Esophagus squamous epithelium (tissue), 5 donors: ENCODE results near the gene SPNS2. TPM values are rescaled to one million over a fixed set of nuclear protein-coding genes. Genes with fewer than 3 reads are reported as not detected.

Experiments used
- DNase-seq: peaks from one replicate; lab custom pipeline; 2025; lab: John Stamatoyannopoulos, UW
- H3K27ac ChIP-seq, 4 donors: fragments of 200-600 bp; sonication (generic); one replicate each; pipeline ENCODE4 v1.5.1; 2016 to 2019; ENCODE audit warnings: mild to moderate bottlenecking in 1 of 4
- H3K27me3 ChIP-seq, 4 donors: fragments of 200-600 bp; sonication (generic); 1 replicate in 3 of 4; 2 replicates in 1 of 4; pipeline versions ENCODE4 v1.5.1 to v1.6.0; 2017 to 2021; ENCODE audit warnings: antibody characterized with exemption in 1 of 4
- H3K36me3 ChIP-seq, 3 donors: fragments of 200-600 bp; sonication (generic); one replicate each; pipeline ENCODE4 v1.5.1; 2016 to 2019
- H3K4me1 ChIP-seq, 3 donors: fragments of 200-600 bp; sonication (generic); one replicate each; pipeline ENCODE4 v1.5.1; 2017 to 2019
- H3K4me3 ChIP-seq, 4 donors: fragments of 200-600 bp; sonication (generic); 1 replicate in 3 of 4; 2 replicates in 1 of 4; pipeline ENCODE4 v1.5.1; 2016 to 2019; ENCODE audit warnings: mild to moderate bottlenecking in 2 of 4, moderate library complexity in 1 of 4
- H3K9me3 ChIP-seq, 3 donors: fragments of 200-600 bp; sonication (generic); one replicate each; pipeline ENCODE4 v1.5.1; 2016 to 2019
- CTCF ChIP-seq, 6 experiments: fragments of 450-650 bp in 4 of 6; fragments of 200-600 bp in 2 of 6; sonication (generic) in 2 of 6; IDR thresholded peaks; one replicate each; pipeline ENCODE4 v1.5.1; 2016 to 2019; ENCODE audit warnings: antibody characterized with exemption in 6 of 6, mild to moderate bottlenecking in 4 of 6, moderate library complexity in 4 of 6
- POLR2A ChIP-seq, 4 donors: fragments of 450-650 bp; IDR thresholded peaks; one replicate each; pipeline ENCODE4 v1.6.1; 2017; ENCODE audit warnings: antibody characterized with exemption in 4 of 4, mild to moderate bottlenecking in 4 of 4, moderate library complexity in 3 of 4
- WGBS, 2 donors: methylation state at CpG; one replicate each; pipeline ENCODE4 v1.1.5; 2018; 5-methylcytosine and 5-hydroxymethylcytosine counted together
- intact Hi-C: fragments of 100-400 bp; cut with DNase I; formaldehyde crosslinking; loops from one replicate; pipeline ENCODE4 v1.15.0; 2022
- total RNA-seq, 4 donors: library from RNA; depleted of rRNA; stranded (reverse); fragments of >200 nt; gene quantifications; one replicate each; pipeline ENCODE4 v1.1.0, GENCODE V29; 2016
- donor health status: DM: yes; HTN: yes; CAD: no.

Gene SPNS2
- total RNA-seq, 4 donors from 2014 or later = 36.8 to 66.6 (median 47.6) TPM

GRCh38 chr17:4507361-4508111, 8.9 kb downstream of the SPNS2 start:
- Histone ChIP-seq H3K4me1 (peaks cover 17 to 99% (median 32%) of the 10 kb centered on the region in 3 donors), H3K36me3 (no peaks in the 10 kb centered on the region), H3K27me3 (peaks cover 0 to 24% (median 0%) of the 10 kb centered on the region in 4 donors), H3K4me3 (no peak overlapping the region), H3K27ac (peak overlapping the region in 3 of 4 donors; percentile 66 to 81 (median 66)), H3K9me3 (no peaks in the 10 kb centered on the region)
- WGBS, 2 donors = 76 to 86% methylated on average over 6 to 7 of the region's 8 CpGs
- no peak for TF ChIP-seq CTCF (IDR thresholded peaks at IDR 0.05)
- no peak for TF ChIP-seq POLR2A (IDR thresholded peaks at IDR 0.05)
- DNase-seq = no peak
- intact Hi-C loops = no loop called here

GRCh38 chr17:4508207-4508606, 9.5 kb downstream of the SPNS2 start:
- H3K36me3 ChIP-seq = no peaks in the 10 kb centered on the region
- intact Hi-C loops = no loop called here
- H3K9me3 ChIP-seq = no peaks in the 10 kb centered on the region
- peaks cover 17 to 99% (median 32%) of the 10 kb centered on the region in 3 donors for H3K4me1 ChIP-seq
- no peak for TF ChIP-seq CTCF (IDR thresholded peaks at IDR 0.05)
- TF ChIP-seq POLR2A (IDR thresholded peaks at IDR 0.05) = no peak
- 88 to 100% methylated on average over 1 to 2 of the region's 3 CpGs for WGBS, 2 donors
- DNase-seq = no peak
- H3K27ac ChIP-seq = peak overlapping the region in 3 of 4 donors; percentile 46 to 81 (median 66)
- H3K4me3 ChIP-seq = no peak overlapping the region
- H3K27me3 ChIP-seq = peaks cover 0 to 17% (median 0%) of the 10 kb centered on the region in 4 donors

- no peak overlapping the region for H3K4me3 ChIP-seq
Measured at GRCh38 chr17:4509401-4509800, 10.7 kb downstream of the SPNS2 start.

DNA sequence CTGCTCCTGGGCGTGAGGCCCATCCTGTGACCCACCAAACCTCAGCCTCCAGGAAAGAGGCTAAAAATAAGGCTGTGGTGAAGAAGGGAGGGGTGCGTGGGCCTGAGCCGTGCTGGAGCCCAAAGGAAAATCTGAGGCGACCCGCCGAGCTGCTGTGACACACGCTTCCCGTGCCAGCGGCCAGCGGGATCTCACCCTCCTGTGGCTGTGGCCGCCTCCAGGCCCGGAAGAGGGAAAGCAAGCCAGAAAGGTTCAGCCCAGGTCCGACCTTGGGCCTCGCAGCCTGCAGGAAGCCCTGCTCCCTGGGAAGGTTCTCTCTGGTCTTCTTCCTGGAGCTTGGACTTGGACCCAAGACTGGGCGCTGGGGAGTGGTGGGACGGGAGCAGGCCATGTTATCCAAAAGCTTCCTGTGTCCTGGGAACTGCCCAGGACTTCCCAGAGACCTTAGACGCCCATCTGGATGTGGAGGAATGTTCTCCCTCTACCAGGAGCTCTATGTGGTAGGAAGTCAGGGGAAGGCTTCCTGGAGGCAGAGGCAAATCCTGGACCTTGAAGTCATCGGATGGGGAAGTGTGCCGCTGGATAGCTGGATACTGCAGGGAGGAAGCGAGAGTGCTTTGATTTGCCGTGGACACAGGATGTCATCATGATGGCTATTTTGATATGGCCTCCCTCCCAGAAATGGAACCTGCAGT, 11.4 kb downstream of the SPNS2 start:
- intact Hi-C loops = no loop called here
- TF ChIP-seq POLR2A (IDR thresholded peaks at IDR 0.05) (no peak), CTCF (IDR thresholded peaks at IDR 0.05) (no peak)
- H3K27ac ChIP-seq = peak overlapping the region in 3 of 4 donors; percentile 46 to 81 (median 66)
- no peaks in the 10 kb centered on the region for H3K36me3 ChIP-seq
- DNase-seq = no peak
- H3K4me3 ChIP-seq = no peak overlapping the region
- 68 to 80% methylated on average over 7 to 16 of the region's 21 CpGs for WGBS, 2 donors
- peaks cover 0 to 6% (median 0%) of the 10 kb centered on the region in 4 donors for H3K27me3 ChIP-seq
- peaks cover 17 to 99% (median 38%) of the 10 kb centered on the region in 3 donors for H3K4me1 ChIP-seq
- no peaks in the 10 kb centered on the region for H3K9me3 ChIP-seq

More at GRCh38 chr17:4509401-4509800, 10.7 kb downstream of the SPNS2 start:
- intact Hi-C loops = no loop called here
- Histone ChIP-seq H3K4me1 (peaks cover 17 to 99% (median 38%) of the 10 kb centered on the region in 3 donors), H3K36me3 (no peaks in the 10 kb centered on the region), H3K27ac (peak overlapping the region; percentile 46 to 81 (median 58)), H3K9me3 (no peaks in the 10 kb centered on the region), H3K27me3 (peaks cover 0 to 6% (median 0%) of the 10 kb centered on the region in 4 donors)
- DNase-seq = no peak
- WGBS, 2 donors = 40 to 41% methylated on average over 5 to 8 of the region's 8 CpGs
- no peak for TF ChIP-seq POLR2A (IDR thresholded peaks at IDR 0.05)
- no peak for TF ChIP-seq CTCF (IDR thresholded peaks at IDR 0.05)

DNA sequence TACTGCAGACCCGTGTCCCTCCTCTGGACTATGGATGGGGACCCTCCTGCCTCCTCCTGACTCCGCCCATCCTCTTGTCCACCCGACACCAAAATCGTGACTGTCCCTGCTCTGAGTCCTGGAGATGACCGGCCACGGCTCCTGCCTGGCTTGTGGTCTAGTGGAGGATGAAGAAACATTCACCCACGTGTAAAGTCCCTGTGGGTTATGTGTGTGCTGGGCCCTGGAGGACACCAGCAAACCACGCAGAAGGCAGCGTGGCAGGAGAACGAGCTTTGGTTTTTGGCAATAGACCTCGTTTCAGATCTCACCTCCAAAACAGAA, 11.9 kb downstream of the SPNS2 start:
- intact Hi-C loops = no loop called here
- H3K4me3 ChIP-seq = no peak overlapping the region
- no peak for DNase-seq
- no peak for TF ChIP-seq CTCF (IDR thresholded peaks at IDR 0.05)
- TF ChIP-seq POLR2A (IDR thresholded peaks at IDR 0.05) = no peak
- 68 to 75% methylated on average over 4 to 6 of the region's 11 CpGs for WGBS, 2 donors
- H3K27ac ChIP-seq = peak overlapping the region in 3 of 4 donors; percentile 46 to 81 (median 66)
- H3K27me3 ChIP-seq = peaks cover 0 to 5% (median 0%) of the 10 kb centered on the region in 4 donors
- no peaks in the 10 kb centered on the region for H3K9me3 ChIP-seq
- peaks cover 17 to 99% (median 36%) of the 10 kb centered on the region in 3 donors for H3K4me1 ChIP-seq
- no peaks in the 10 kb centered on the region for H3K36me3 ChIP-seq
